HG03432 (cell line): ENCODE measurements around the gene GRK5.

Experiments
- ATAC-seq: cut with Tn5 transposase; IDR thresholded peaks from one replicate; pipeline ENCODE4 v1.9.1; 2021; ENCODE audit warnings: mild to moderate bottlenecking, moderate library complexity; ENCODE audit not compliant: unreplicated experiment

Gene GRK5

GRCh38 chr10:119292968-119293760 lies 85.8 kb downstream of the GRK5 start:
- ATAC-seq = no peak

GRCh38 chr10:119296703-119297102 lies 89.3 kb downstream of the GRK5 start:
- ATAC-seq = no peak

GRCh38 chr10:119297207-119297968 lies 90.0 kb downstream of the GRK5 start:
- ATAC-seq = no peak

GRCh38 chr10:119298810-119299209 lies 91.4 kb downstream of the GRK5 start:
- no peak for ATAC-seq

GRCh38 chr10:119299531-119299930 lies 92.2 kb downstream of the GRK5 start:
- no peak for ATAC-seq

GRCh38 chr10:119301397-119301796 lies 94.0 kb downstream of the GRK5 start:
- ATAC-seq = no peak

GRCh38 chr10:119302172-119302571 lies 94.8 kb downstream of the GRK5 start:
- no peak for ATAC-seq

GRCh38 chr10:119302591-119303253 lies 95.4 kb downstream of the GRK5 start:
- no peak for ATAC-seq

- no peak for ATAC-seq
Measured at GRCh38 chr10:119303886-119304285, 96.5 kb downstream of the GRK5 start.

- no peak for ATAC-seq
Measured at GRCh38 chr10:119304541-119304940, 97.2 kb downstream of the GRK5 start.

- peak; percentile 67 for ATAC-seq
Measured at GRCh38 chr10:119305860-119306513, 98.6 kb downstream of the GRK5 start.

GRCh38 chr10:119306514-119306951 lies 99.2 kb downstream of the GRK5 start:
- peak; percentile 80 for ATAC-seq

- ATAC-seq = no peak
Measured at GRCh38 chr10:119306986-119307392, 99.6 kb downstream of the GRK5 start.

- ATAC-seq = no peak
Measured at GRCh38 chr10:119308089-119308488, 100.7 kb downstream of the GRK5 start.

GRCh38 chr10:119308551-119309422 lies 101.4 kb downstream of the GRK5 start:
- no peak for ATAC-seq

GRCh38 chr10:119309423-119309770 lies 102.0 kb downstream of the GRK5 start:
- peak; percentile 18 for ATAC-seq

- no peak for ATAC-seq
Measured at GRCh38 chr10:119310806-119311205, 103.4 kb downstream of the GRK5 start.

- no peak for ATAC-seq
Measured at GRCh38 chr10:119312241-119312640, 104.9 kb downstream of the GRK5 start.

- no peak for ATAC-seq
Measured at GRCh38 chr10:119313024-119313423, 105.7 kb downstream of the GRK5 start.

GRCh38 chr10:119313644-119314043 lies 106.3 kb downstream of the GRK5 start:
- peak; percentile 81 for ATAC-seq
